Choroid plexus epithelial cell (primary cell): Measurements from ENCODE around the gene SEPHS2.
"Not testable (repeated sequence)": the region's sequence is repeated elsewhere in the genome, so short reads cannot be mapped to it uniquely, and the experiment has no call there.

Experiments used
- DNase-seq: peaks from one replicate; pipeline ENCODE4 v3.0.0-alpha.2; 2010; ENCODE audit warnings: low read depth
- H3K4me3 ChIP-seq: 2 replicates; pipeline ENCODE4 v1.5.1; 2011; ENCODE audit warnings: low read depth, mild to moderate bottlenecking, control low read depth, low read length, moderate library complexity
- CTCF ChIP-seq: conservative IDR thresholded peaks from 2 replicates; pipeline ENCODE4 v1.5.1; 2011; ENCODE audit warnings: low read depth, mild to moderate bottlenecking, control low read depth, inconsistent platforms, low read length, moderate library complexity

The SEPHS2 gene

GRCh38 chr16:30464078-30464477, 18.4 kb upstream of the SEPHS2 start:
- no peak for DNase-seq
- TF ChIP-seq CTCF: no peak
- H3K4me3 ChIP-seq: no peak overlapping the region

- DNase-seq, H3K4me3 ChIP-seq: not testable (repeated sequence)
Observed at GRCh38 chr16:30461426-30461825, 15.8 kb upstream of the SEPHS2 start.

- no peak overlapping the region for H3K4me3 ChIP-seq
- TF ChIP-seq CTCF: no peak
- DNase-seq: no peak
Observed at GRCh38 chr16:30459456-30459855, 13.8 kb upstream of the SEPHS2 start.

GRCh38 chr16:30458561-30459394, 13.1 kb upstream of the SEPHS2 start:
- DNase-seq: no peak
- no peak for TF ChIP-seq CTCF
- no peak overlapping the region for H3K4me3 ChIP-seq

GRCh38 chr16:30457743-30458560, 12.3 kb upstream of the SEPHS2 start:
- no peak overlapping the region for H3K4me3 ChIP-seq
- DNase-seq: no peak
- no peak for TF ChIP-seq CTCF

GRCh38 chr16:30457256-30457655, 11.6 kb upstream of the SEPHS2 start:
- no peak for TF ChIP-seq CTCF
- DNase-seq: no peak
- H3K4me3 ChIP-seq: no peak overlapping the region

- DNase-seq: no peak
- H3K4me3 ChIP-seq: no peak overlapping the region
- TF ChIP-seq CTCF: no peak
Observed at GRCh38 chr16:30456302-30456701, 10.6 kb upstream of the SEPHS2 start.

GRCh38 chr16:30452709-30453580, 7.3 kb upstream of the SEPHS2 start:
- not testable (repeated sequence) for DNase-seq

More at GRCh38 chr16:30452709-30453580, 7.3 kb upstream of the SEPHS2 start:
- not testable (repeated sequence) for H3K4me3 ChIP-seq
